ENCODE data around the gene TMEM18. TPM values are rescaled to one million over a fixed set of nuclear protein-coding genes. Genes with fewer than 3 reads are reported as not detected.

Gene TMEM18
- total and polyA plus RNA-seq, 2 experiments from 2014 or later: 35.4 to 47.1 TPM

DNA sequence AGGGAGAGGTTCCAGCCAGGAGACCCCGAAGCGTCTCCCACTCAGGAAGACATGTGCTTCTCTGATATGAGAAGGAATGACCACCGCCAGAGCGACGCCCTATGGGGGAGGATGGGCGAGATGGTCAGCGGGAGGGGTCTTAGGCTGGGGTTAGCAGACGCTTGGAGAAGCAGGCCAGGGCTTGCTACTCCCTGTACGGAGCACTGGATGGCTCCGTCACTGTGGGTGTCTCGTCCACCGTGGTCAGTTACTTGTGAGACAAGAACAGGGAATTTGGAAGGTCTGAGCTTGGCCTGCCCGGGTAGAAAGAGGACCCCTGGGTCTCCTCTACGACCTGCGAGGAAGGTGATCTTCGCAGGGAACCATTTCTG lies 39.8 kb downstream of the TMEM18 start:
- Histone ChIP-seq H3K36me3 (replicated peaks; ENCODE audit: insufficient read depth, low read depth) (no peaks in the 10 kb centered on the region), H3K27ac (no peak overlapping the region), H3K4me3 (no peak overlapping the region), H4K20me1 (ENCODE audit: insufficient read depth, poor library complexity, severe bottlenecking) (no peaks in the 10 kb centered on the region), H3K4me2 (no peak overlapping the region), H3K9me2 (replicated peaks; ENCODE audit: insufficient read depth) (no peaks in the 10 kb centered on the region), H3K27me3 (no peaks in the 10 kb centered on the region), H3K9me3 (ENCODE audit: low read depth) (no peaks in the 10 kb centered on the region), H3K79me2 (no peaks in the 10 kb centered on the region), H2AFZ (no peak overlapping the region), H3K4me1 (ENCODE audit: insufficient read depth) (no peaks in the 10 kb centered on the region)
- TF ChIP-seq EZH2phosphoT487 (IDR thresholded peaks at IDR 0.05; ENCODE audit: low read depth, severe bottlenecking, unreplicated experiment) (no peak), EZH2 (IDR thresholded peaks at IDR 0.05; ENCODE audit: borderline replicate concordance) (no peak)
- TF ChIP-seq, protein P1, sequence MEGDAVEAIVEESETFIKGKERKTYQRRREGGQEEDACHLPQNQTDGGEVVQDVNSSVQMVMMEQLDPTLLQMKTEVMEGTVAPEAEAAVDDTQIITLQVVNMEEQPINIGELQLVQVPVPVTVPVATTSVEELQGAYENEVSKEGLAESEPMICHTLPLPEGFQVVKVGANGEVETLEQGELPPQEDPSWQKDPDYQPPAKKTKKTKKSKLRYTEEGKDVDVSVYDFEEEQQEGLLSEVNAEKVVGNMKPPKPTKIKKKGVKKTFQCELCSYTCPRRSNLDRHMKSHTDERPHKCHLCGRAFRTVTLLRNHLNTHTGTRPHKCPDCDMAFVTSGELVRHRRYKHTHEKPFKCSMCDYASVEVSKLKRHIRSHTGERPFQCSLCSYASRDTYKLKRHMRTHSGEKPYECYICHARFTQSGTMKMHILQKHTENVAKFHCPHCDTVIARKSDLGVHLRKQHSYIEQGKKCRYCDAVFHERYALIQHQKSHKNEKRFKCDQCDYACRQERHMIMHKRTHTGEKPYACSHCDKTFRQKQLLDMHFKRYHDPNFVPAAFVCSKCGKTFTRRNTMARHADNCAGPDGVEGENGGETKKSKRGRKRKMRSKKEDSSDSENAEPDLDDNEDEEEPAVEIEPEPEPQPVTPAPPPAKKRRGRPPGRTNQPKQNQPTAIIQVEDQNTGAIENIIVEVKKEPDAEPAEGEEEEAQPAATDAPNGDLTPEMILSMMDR (IDR thresholded peaks at IDR 0.05; ENCODE audit: poor library complexity): no peak
- no peak for DNase-seq (ENCODE audit: low spot score)
- WGBS (ENCODE audit: low lambda C conversion rate, missing lambda C conversion rate): 72% methylated on average over 16 of the region's 16 CpGs

DNA sequence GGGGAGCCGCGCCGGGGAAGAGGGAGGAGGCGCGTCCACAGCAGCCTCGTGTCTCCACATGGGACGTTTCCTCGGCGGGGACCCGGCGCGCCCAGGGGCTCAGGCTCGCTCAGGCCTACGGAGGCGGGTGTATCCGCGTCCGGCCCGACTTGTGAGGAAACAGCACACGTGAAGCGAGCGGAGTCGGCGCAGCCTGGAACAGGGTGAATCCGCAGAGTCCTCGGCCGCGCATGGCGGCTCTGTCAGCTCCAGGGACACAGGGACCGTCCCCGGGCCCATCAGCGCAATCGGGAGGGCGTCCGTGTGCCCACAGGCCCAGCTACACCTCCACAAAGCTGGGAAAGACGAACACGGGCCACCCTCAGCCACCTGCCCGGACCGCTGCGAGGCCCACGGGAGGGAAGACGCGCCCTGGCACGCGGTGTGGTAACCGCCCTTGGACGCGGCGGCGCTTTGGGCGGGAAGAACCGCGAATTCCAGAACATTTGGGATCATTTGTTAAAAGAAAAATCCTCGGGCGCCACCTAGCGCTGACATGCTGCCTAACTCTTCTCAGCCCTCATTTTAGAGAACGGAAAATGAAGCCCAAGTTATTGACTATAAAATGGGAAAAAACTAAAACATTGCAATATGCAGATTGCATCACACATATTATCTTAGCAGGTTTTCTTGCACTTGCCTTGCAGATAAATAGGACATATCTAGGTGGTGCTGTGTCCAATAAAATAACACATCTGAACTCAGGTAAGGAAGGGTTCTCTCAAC lies 40.4 kb downstream of the TMEM18 start:
- 54% methylated on average over 47 of the region's 57 CpGs for WGBS (ENCODE audit: low lambda C conversion rate, missing lambda C conversion rate)
- Histone ChIP-seq H3K9me2 (replicated peaks; ENCODE audit: insufficient read depth) (no peaks in the 10 kb centered on the region), H3K4me3 (no peak overlapping the region), H3K27ac (no peak overlapping the region), H2AFZ (no peak overlapping the region), H3K79me2 (no peaks in the 10 kb centered on the region), H3K9me3 (ENCODE audit: low read depth) (no peaks in the 10 kb centered on the region), H3K4me1 (ENCODE audit: insufficient read depth) (no peaks in the 10 kb centered on the region), H3K4me2 (peak overlapping the region; percentile 35), H4K20me1 (ENCODE audit: insufficient read depth, poor library complexity, severe bottlenecking) (no peaks in the 10 kb centered on the region), H3K36me3 (replicated peaks; ENCODE audit: insufficient read depth, low read depth) (no peaks in the 10 kb centered on the region), H3K27me3 (no peaks in the 10 kb centered on the region)
- DNase-seq (ENCODE audit: low spot score): peak; percentile 84
- TF ChIP-seq, protein P1 (IDR thresholded peaks at IDR 0.05; ENCODE audit: poor library complexity): peak; percentile 89
- no peak for TF ChIP-seq EZH2 (IDR thresholded peaks at IDR 0.05; ENCODE audit: borderline replicate concordance)

DNA sequence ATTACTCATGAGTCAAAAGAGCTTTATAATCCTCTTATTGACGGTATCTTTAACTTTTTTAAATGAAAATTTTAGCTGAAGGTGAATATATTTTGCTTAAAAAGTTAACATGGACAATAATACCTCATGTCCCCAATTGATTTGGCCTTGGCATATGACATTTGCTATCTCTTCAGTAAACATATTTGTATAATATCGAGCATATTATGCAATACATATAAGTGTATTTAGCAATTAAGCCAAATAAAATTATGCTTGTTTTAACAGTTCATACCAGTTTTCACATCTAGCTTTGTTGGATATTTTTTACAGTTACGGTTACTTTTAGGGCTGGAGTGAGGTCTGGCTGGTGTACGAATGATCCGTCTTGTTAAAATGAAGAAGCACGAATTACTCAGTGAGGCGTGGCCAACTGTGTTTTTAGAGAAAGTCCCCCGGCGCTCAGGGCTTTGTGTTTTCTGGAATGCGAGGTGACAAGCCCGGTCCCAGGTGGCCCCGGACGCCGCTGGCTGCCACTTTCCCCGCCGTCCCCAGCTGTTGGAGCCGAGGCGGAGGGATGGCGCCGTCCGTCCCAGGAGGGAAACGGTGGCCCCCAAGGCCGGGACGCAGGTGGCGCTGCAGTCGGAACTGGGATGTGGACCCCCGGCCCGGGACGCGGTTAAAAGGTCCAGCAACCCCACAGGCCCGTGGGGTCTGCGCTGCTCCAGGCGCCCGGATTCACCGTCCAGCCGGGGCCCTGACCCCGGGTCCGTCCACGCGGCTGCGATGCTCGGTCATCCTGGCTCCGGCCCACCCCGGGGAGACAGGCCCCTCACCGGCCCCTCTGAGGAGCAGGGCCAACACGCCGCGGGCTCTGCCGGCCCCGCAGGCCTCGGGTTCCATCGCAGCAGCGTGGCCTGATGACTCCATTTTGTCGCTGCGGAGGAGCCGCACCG lies 41.3 kb downstream of the TMEM18 start:
- Histone ChIP-seq H3K9me3 (ENCODE audit: low read depth) (no peaks in the 10 kb centered on the region), H4K20me1 (ENCODE audit: insufficient read depth, poor library complexity, severe bottlenecking) (no peaks in the 10 kb centered on the region), H3K4me3 (no peak overlapping the region), H3K36me3 (replicated peaks; ENCODE audit: insufficient read depth, low read depth) (no peaks in the 10 kb centered on the region), H3K9me2 (replicated peaks; ENCODE audit: insufficient read depth) (no peaks in the 10 kb centered on the region), H3K27ac (peak overlapping the region; percentile 68), H3K4me1 (ENCODE audit: insufficient read depth) (no peaks in the 10 kb centered on the region), H3K4me2 (no peak overlapping the region), H2AFZ (no peak overlapping the region), H3K79me2 (no peaks in the 10 kb centered on the region), H3K27me3 (no peaks in the 10 kb centered on the region)
- DNase-seq (ENCODE audit: low spot score): no peak
- WGBS (ENCODE audit: low lambda C conversion rate, missing lambda C conversion rate): 96% methylated on average over 27 of the region's 57 CpGs
- TF ChIP-seq, protein P1 (IDR thresholded peaks at IDR 0.05; ENCODE audit: poor library complexity): no peak
- no peak for TF ChIP-seq EZH2phosphoT487 (IDR thresholded peaks at IDR 0.05; ENCODE audit: low read depth, severe bottlenecking, unreplicated experiment)
- TF ChIP-seq EZH2 (IDR thresholded peaks at IDR 0.05; ENCODE audit: borderline replicate concordance): no peak

Measured in hepatocyte (in vitro differentiated cells).